ENCODE results near the gene SPHK1.
A peak's percentile ranks its signal among the peaks of the same experiment; 100 is the strongest.

SPHK1 gene

GRCh38 chr17:76417499-76418143 is 33.2 kb downstream of the SPHK1 start:
- TF ChIP-seq CTCF (IDR thresholded peaks at IDR 0.05): no peak

GRCh38 chr17:76419576-76420260 is 35.3 kb downstream of the SPHK1 start:
- H3K9me3 Mint-ChIP-seq: peaks cover 4% of the 10 kb centered on the region
- no peak for TF ChIP-seq CTCF (IDR thresholded peaks at IDR 0.05)
- H3K27me3 Mint-ChIP-seq (ENCODE audit: low read depth, poor library complexity): no peaks in the 10 kb centered on the region
- H3K4me3 Mint-ChIP-seq: no peak overlapping the region
- no peak overlapping the region for H3K27ac Mint-ChIP-seq
- H3K4me1 Mint-ChIP-seq: peaks cover 34% of the 10 kb centered on the region
- no peak for DNase-seq
- H3K36me3 Mint-ChIP-seq (ENCODE audit: low read depth): peaks cover 41% of the 10 kb centered on the region

More at GRCh38 chr17:76417499-76418143, 33.2 kb downstream of the SPHK1 start:
- Mint-ChIP-seq H3K4me1 (peaks cover 43% of the 10 kb centered on the region), H3K4me3 (no peak overlapping the region), H3K9me3 (peaks cover under 1% of the 10 kb centered on the region), H3K36me3 (ENCODE audit: low read depth) (peaks cover 36% of the 10 kb centered on the region), H3K27me3 (ENCODE audit: low read depth, poor library complexity) (peaks cover 4% of the 10 kb centered on the region), H3K27ac (peak overlapping the region; percentile 61)
- DNase-seq: no peak

- H3K27ac Mint-ChIP-seq: peak overlapping the region; percentile 52
- no peak overlapping the region for H3K4me3 Mint-ChIP-seq
Observed at GRCh38 chr17:76420356-76421043, 36.1 kb downstream of the SPHK1 start.

GRCh38 chr17:76421044-76421407 is 36.6 kb downstream of the SPHK1 start:
- Mint-ChIP-seq H3K9me3 (peaks cover 12% of the 10 kb centered on the region), H3K27ac (peak overlapping the region; percentile 52), H3K36me3 (ENCODE audit: low read depth) (peaks cover 50% of the 10 kb centered on the region), H3K4me1 (peaks cover 27% of the 10 kb centered on the region), H3K4me3 (no peak overlapping the region), H3K27me3 (ENCODE audit: low read depth, poor library complexity) (no peaks in the 10 kb centered on the region)
- no peak for DNase-seq
- TF ChIP-seq CTCF (IDR thresholded peaks at IDR 0.05): no peak

More at GRCh38 chr17:76420356-76421043, 36.1 kb downstream of the SPHK1 start:
- Mint-ChIP-seq H3K27me3 (ENCODE audit: low read depth, poor library complexity) (no peaks in the 10 kb centered on the region), H3K9me3 (peaks cover 8% of the 10 kb centered on the region), H3K4me1 (peaks cover 27% of the 10 kb centered on the region), H3K36me3 (ENCODE audit: low read depth) (peaks cover 45% of the 10 kb centered on the region)
- DNase-seq: no peak
- no peak for TF ChIP-seq CTCF (IDR thresholded peaks at IDR 0.05)

- H3K9me3 Mint-ChIP-seq: peaks cover 24% of the 10 kb centered on the region
- DNase-seq: no peak
- H3K27me3 Mint-ChIP-seq (ENCODE audit: low read depth, poor library complexity): no peaks in the 10 kb centered on the region
- TF ChIP-seq CTCF (IDR thresholded peaks at IDR 0.05): no peak
- H3K4me3 Mint-ChIP-seq: no peak overlapping the region
- no peak overlapping the region for H3K27ac Mint-ChIP-seq
- peaks cover 58% of the 10 kb centered on the region for H3K36me3 Mint-ChIP-seq (ENCODE audit: low read depth)
- peaks cover 27% of the 10 kb centered on the region for H3K4me1 Mint-ChIP-seq
Observed at GRCh38 chr17:76422406-76422805, 38.0 kb downstream of the SPHK1 start.

Data from nephron progenitor cell (in vitro differentiated cells).